ENCODE results near the gene PDC.

DNA sequence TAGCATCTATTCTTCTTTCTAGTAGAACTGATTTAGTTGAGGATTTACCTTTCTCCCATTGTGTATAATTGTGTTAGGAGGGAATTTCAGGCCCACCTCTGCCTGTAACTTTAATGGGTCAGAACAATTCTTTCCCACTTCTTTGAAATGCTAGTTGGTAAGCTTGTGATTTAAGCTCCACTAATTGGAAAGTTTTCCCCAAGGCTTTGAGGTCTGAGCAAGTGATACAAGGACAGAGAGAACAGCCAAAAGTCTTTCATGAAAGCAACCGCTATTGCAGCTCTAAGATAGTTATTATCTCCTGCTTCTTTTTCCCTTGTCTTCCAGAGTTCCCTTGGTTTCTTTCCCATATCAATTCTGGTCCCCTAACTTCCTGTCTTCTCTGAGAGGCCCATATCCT is 38.7 kb upstream of the PDC start:
- TF ChIP-seq CTCF (IDR thresholded peaks at IDR 0.05) (no peak), POLR2A (IDR thresholded peaks at IDR 0.05) (no peak)
